Omental fat pad (tissue), 4 donors: ENCODE measurements around the gene FAM168A. TPM values are rescaled to one million over a fixed set of nuclear protein-coding genes. Genes with fewer than 3 reads are reported as not detected.

Source experiments
- ATAC-seq: fragments of 150-250 bp; one replicate; pipeline ENCODE4 v1.9.1; 2016; ENCODE audit warnings: mild to moderate bottlenecking, moderate library complexity; ENCODE audit not compliant: low FRiP score
- DNase-seq: peaks from one replicate; pipeline ENCODE4 v3.0.0-alpha.2; 2019; ENCODE audit warnings: low spot score
- CTCF ChIP-seq, 3 donors: fragments of 450-650 bp; IDR thresholded peaks; one replicate each; pipeline ENCODE4 v1.5.1; 2016 to 2017; ENCODE audit warnings: antibody characterized with exemption in 3 of 3, mild to moderate bottlenecking in 3 of 3, moderate library complexity in 2 of 3
- total RNA-seq, 4 donors: library from RNA; depleted of rRNA; stranded (reverse); fragments of >200 nt; gene quantifications; one replicate each; pipeline ENCODE4 v1.1.0, GENCODE V29; 2016

The FAM168A gene
- total RNA-seq, 4 donors from 2014 or later: 13.9 to 30.9 (median 21.0) TPM

- TF ChIP-seq CTCF (IDR thresholded peaks at IDR 0.05): no peak
- DNase-seq: no peak
- ATAC-seq: no peak
Observed at GRCh38 chr11:73372375-73372993, 225.4 kb downstream of the FAM168A start.

DNA sequence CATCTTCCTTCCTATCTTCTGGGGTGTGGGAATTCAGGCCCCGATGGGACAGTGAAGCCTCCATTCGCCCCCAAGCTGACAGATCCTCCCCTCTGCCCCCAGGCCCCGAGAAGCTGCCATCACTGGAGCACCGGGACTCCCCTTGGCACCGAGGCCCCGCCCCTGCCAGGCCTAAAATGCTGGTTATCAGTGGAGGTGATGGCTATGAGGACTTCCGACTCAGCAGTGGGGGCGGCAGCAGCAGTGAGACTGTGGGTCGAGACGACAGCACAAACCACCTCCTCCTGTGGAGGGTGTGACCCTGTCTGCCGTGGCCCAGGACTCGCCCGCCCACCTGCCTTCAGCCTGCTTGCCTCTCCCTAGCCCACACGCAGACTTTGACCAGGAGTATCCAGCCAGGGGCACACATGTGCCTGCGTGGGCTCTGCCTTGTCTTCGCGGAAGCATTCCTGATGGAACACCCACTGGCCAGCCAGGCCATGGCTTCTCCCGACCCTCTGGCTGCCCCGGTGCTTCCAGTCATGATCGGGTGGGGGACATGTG is 230.4 kb downstream of the FAM168A start:
- ATAC-seq: no peak
- TF ChIP-seq CTCF (IDR thresholded peaks at IDR 0.05): no peak
- no peak for DNase-seq

- TF ChIP-seq CTCF (IDR thresholded peaks at IDR 0.05): no peak
- DNase-seq: no peak
- ATAC-seq: no peak
Observed at GRCh38 chr11:73366953-73367352, 231.0 kb downstream of the FAM168A start.

DNA sequence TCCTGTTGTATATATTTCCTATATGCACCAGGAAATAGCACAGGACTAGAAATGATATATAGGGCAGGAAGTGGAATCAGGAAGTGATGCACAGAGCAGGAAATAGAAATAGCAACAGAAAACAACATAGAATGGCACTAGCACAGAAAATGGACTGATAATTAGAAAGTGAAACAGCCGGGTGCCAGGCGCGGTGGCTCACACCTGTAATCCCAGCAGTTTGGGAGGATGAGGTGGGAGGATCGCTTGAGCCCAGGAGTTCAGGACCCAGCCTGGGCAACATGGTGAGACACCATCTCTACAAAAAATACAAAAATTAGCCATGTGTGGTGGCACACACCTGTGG is 231.7 kb downstream of the FAM168A start:
- DNase-seq: no peak
- no peak for TF ChIP-seq CTCF (IDR thresholded peaks at IDR 0.05)
- no peak for ATAC-seq

- ATAC-seq: no peak
- no peak for DNase-seq
Observed at GRCh38 chr11:73365352-73366264, 232.3 kb downstream of the FAM168A start.

GRCh38 chr11:73363147-73363546 is 234.8 kb downstream of the FAM168A start:
- no peak for TF ChIP-seq CTCF (IDR thresholded peaks at IDR 0.05)
- ATAC-seq (no peak), DNase-seq (no peak)

More at GRCh38 chr11:73365352-73366264, 232.3 kb downstream of the FAM168A start:
- TF ChIP-seq CTCF (IDR thresholded peaks at IDR 0.05): no peak
